Left cardiac atrium (tissue), 4 donors: ENCODE results near the gene SLC38A3. TPM values are rescaled to one million over a fixed set of nuclear protein-coding genes. Genes with fewer than 3 reads are reported as not detected.

Source experiments
- ATAC-seq, 2 donors: fragments of 200-7000 bp; cut with Tn5 transposase; one replicate each; pipeline ENCODE4 v1.9.1; 2020; ENCODE audit warnings: mild to moderate bottlenecking in 2 of 2, moderate library complexity in 2 of 2
- DNase-seq: peaks from one replicate; pipeline ENCODE4 v3.0.0-alpha.2; 2020
- intact Hi-C, 2 donors: fragments of 100-400 bp; cut with DNase I; formaldehyde crosslinking; loops; one replicate each; pipeline versions ENCODE4 v1.14.1 to v1.15.1; 2022 to 2023
- microRNA-seq, 2 donors: library from miRNA; unstranded; fragments of <30 nt; microRNA quantifications; one replicate each; pipeline ENCODE4 v1.2.0, GENCODE V29; 2020
- total RNA-seq, 2 donors: library from RNA; stranded (reverse); fragmentation: NEBNext Ultra II Directional; extraction: Animal tissue kit (Norgen Biotek cat#: 25700); gene quantifications; one replicate each; pipeline ENCODE4 v1.2.1, GENCODE V29; 2021
- donor health status: DM: no; HTN: yes; CAD: no.
- donor health status: DM: no; HTN: yes; CAD: no; lungs with severe emphysema.
- donor health status: DM: yes; HTN: yes; CAD: no.
- donor health status: Dilated cardiomyopathy.

The SLC38A3 gene
- total RNA-seq, 2 donors from 2014 or later = 5.2 to 7.7 TPM

DNA sequence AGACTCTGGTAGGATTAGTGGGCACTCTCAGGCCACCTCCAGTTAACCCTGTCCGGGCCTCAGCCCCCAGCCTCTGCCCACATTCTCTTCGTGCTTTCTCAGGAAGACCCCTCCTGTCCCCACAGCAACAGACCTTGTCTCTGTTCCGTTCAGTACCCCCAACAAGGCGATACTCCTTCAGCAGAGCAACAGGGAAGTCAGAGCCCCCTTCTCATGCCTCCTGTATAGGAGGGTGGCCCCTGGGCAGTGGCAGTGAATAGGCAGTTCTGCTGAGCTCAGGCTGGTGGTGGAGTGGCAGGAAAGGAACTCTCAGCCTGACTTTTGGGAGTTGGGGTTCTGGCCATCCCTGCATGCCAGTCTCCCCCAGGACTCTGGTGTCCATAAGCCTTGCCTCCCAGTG, 64.4 kb downstream of the SLC38A3 start:
- intact Hi-C loops = no loop called here
- DNase-seq = no peak
- ATAC-seq = no peak

- ATAC-seq (no peak), DNase-seq (no peak)
- intact Hi-C loops = loop anchor here (5.0 kb wide), 3 partner anchors 57 to 148 kb away; partner anchors contain the start of genes GNAT1 (in 1 of the 2) and TUSC2 (in 1 of the 2)
Observed at GRCh38 chr3:50269977-50270413, 64.9 kb downstream of the SLC38A3 start.

DNA sequence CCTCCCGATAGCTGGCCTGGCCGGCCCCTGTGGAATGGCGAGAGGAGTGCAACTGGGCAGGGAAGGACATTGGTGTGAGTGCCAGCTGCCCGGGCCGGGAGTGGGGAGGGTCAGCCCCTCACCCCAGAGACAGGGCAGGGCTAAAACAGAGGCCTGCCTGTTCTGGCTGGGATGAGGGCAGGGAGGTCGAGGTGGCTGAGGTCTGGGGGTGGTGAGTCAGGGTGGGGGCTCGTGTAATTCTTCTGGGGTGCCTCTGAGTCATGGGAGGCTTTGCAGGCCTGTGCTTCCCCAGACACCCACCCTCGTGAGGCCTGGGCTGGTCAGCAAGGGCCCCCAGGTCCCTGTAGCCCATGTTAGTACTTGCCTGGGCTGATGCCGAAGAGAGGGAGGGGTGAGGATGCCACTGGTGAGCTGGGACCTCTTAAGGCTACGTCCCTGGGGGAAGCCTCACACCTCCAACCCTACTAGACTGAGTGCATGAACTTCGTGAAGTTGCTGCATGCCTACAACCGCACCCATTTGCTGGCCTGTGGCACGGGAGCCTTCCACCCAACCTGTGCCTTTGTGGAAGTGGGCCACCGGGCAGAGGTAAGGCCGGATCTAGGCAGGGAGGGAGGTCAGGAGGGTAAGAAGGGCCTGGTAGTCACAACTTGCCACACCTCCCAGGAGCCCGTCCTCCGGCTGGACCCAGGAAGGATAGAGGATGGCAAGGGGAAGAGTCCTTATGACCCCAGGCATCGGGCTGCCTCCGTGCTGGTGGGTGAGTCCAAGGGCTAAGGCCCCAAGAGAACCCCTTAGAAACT, 65.6 kb downstream of the SLC38A3 start:
- DNase-seq (no peak), ATAC-seq (no peak)
- intact Hi-C loops = loop anchor here (5.0 kb wide), 3 partner anchors 57 to 148 kb away; partner anchors contain the start of genes GNAT1 (in 1 of the 2) and TUSC2 (in 1 of the 2)

Small RNA genes lying within 50 kb of the gene (microRNA-seq; reads per million reads assigned to microRNA genes)
- gene MIR566 (0 reads per million in 2 donors), gene MIR5787 (0 reads per million in 2 donors)

Other genes with a start within 250 kb of the SLC38A3 start
- gene RBM5, start 116.4 kb upstream of the SLC38A3 start, total RNA-seq = 10 to 100 TPM; 66.6 to 69.7 TPM
- 10 to 100 TPM; 12.5 to 24.0 TPM for gene SEMA3F, start 49.9 kb upstream of the SLC38A3 start, total RNA-seq
- not detected for gene GNAT1, start 13.7 kb upstream of the SLC38A3 start, total RNA-seq
- gene GNAI2, start 30.9 kb downstream of the SLC38A3 start, total RNA-seq = 100 to 1,000 TPM; 179 to 181 TPM
- 10 to 100 TPM; 14.3 to 32.6 TPM for gene SEMA3B, start 63.9 kb downstream of the SLC38A3 start, total RNA-seq
- 1 to 10 TPM; 1.4 to 6.6 TPM for gene LSMEM2, start 73.8 kb downstream of the SLC38A3 start, total RNA-seq
- gene IFRD2, start 87.2 kb downstream of the SLC38A3 start, total RNA-seq = 10 to 100 TPM; 53.1 to 68.8 TPM
- 1 to 10 TPM; 1.7 to 1.8 TPM for gene HYAL3, start 94.1 kb downstream of the SLC38A3 start, total RNA-seq
- gene NAA80, start 94.1 kb downstream of the SLC38A3 start, total RNA-seq = 1 to 10 TPM; 5.8 to 7.2 TPM
- 10 to 100 TPM; 24.6 to 26.6 TPM for gene HYAL1, start 98.3 kb downstream of the SLC38A3 start, total RNA-seq
- 100 to 1,000 TPM in 1 of 2 donors, 10 to 100 TPM in 1; 53.4 to 103 TPM for gene HYAL2, start 117.5 kb downstream of the SLC38A3 start, total RNA-seq
- gene TUSC2, start 123.0 kb downstream of the SLC38A3 start, total RNA-seq = 10 to 100 TPM; 26.2 to 27.5 TPM
- gene RASSF1, start 135.6 kb downstream of the SLC38A3 start, total RNA-seq = 10 to 100 TPM; 20.7 to 25.6 TPM
- under 1 TPM in 1 of 2 donors, not detected in 1; 0.29 TPM for gene ZMYND10, start 140.5 kb downstream of the SLC38A3 start, total RNA-seq
- gene NPRL2, start 145.5 kb downstream of the SLC38A3 start, total RNA-seq = 10 to 100 TPM; 12.6 to 19.9 TPM
- 1 to 10 TPM; 7.6 to 9.2 TPM for gene CYB561D2, start 145.6 kb downstream of the SLC38A3 start, total RNA-seq
- 10 to 100 TPM; 28.7 to 33.4 TPM for gene TMEM115, start 154.2 kb downstream of the SLC38A3 start, total RNA-seq